Gastrocnemius medialis (tissue), 4 donors: Measurements from ENCODE around the gene DOC2B.
"Not testable (repeated sequence)": the region's sequence is repeated elsewhere in the genome, so short reads cannot be mapped to it uniquely, and the experiment has no call there.

Source experiments
- CTCF ChIP-seq, 5 experiments: fragments of 450-650 bp in 3 of 5; fragments of 200-600 bp in 2 of 5; sonication (generic) in 2 of 5; IDR thresholded peaks in 4 of 5; conservative IDR thresholded peaks in 1 of 5; 1 replicate in 4 of 5; 2 replicates in 1 of 5; pipeline ENCODE4 v1.5.1; 2016 to 2019; ENCODE audit warnings: antibody characterized with exemption in 5 of 5, mild to moderate bottlenecking in 3 of 5, moderate library complexity in 3 of 5
- POLR2A ChIP-seq, 2 donors: fragments of 450-650 bp; IDR thresholded peaks; one replicate each; pipeline ENCODE4 v1.6.1; 2017; ENCODE audit warnings: antibody characterized with exemption in 2 of 2, mild to moderate bottlenecking in 2 of 2, moderate library complexity in 2 of 2

- TF ChIP-seq CTCF (IDR thresholded peaks at IDR 0.05 in 4 of 5, conservative IDR thresholded peaks at IDR 0.05 in 1 of 5); POLR2A (IDR thresholded peaks at IDR 0.05): not testable (repeated sequence)
These were observed 47.5 kb downstream of the DOC2B start for GRCh38 chr17:133932-134331.
